ENCODE data around the gene PDE8A. TPM values are rescaled to one million over a fixed set of nuclear protein-coding genes. Genes with fewer than 3 reads are reported as not detected.

PDE8A gene
- total RNA-seq, 5 donors from 2014 or later (not counting 1 experiment from before 2014, with no cell fraction given) = 21.5 to 33.7 (median 25.1) TPM

DNA sequence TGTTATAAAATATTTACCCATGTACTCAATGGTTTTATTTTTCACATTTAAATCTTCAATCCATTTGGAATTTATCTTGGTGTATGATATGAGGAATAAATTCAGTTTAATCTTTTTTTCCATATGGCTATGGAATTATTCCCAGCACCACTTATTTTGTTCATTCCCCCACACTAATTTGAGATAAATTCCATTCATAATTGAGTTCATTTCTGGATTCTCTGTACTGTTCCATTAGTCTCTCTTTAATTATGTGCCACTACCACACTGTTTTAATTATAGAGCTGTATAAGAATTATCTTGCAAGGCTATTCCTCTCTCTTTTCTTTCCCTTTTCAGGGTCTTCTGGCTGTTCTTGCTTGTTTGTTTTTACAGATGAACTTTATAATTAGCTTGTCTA is 34.6 kb downstream of the PDE8A start:
- DNase-seq (no peak), ATAC-seq (replicated peaks in 1 of 4) (no peak)
- H3K9me3 Mint-ChIP-seq = no peaks in the 10 kb centered on the region
- H3K27ac Mint-ChIP-seq = no peak overlapping the region
- ChIA-PET CTCF (interaction anchor here in 1 of 2 donors (0.7 kb wide), 1 partner anchor 26 kb away, joined by 3 read pairs; no protein-coding TSS in a partner anchor), POLR2A (interaction anchor here in 1 of 2 donors (0.7 kb wide), 1 partner anchor 9 kb away, joined by 6 read pairs; no protein-coding TSS in a partner anchor)
- Histone ChIP-seq H3K27ac (ENCODE audit: low read length) (no peak overlapping the region), H3K27me3 (replicated peaks in 1 of 2; ENCODE audit: control insufficient read depth in 2 of 2, extremely low read depth in 1 of 2, insufficient read depth in 2 of 2, low read length in 1 of 2) (no peaks in the 10 kb centered on the region), H3K36me3 (ENCODE audit: control insufficient read depth in 2 of 2, extremely low read depth in 1 of 2, insufficient read depth in 1 of 2, low read length in 1 of 2) (no peaks in the 10 kb centered on the region), H3K4me1 (ENCODE audit: control insufficient read depth in 1 of 2, extremely low read depth in 1 of 2, insufficient read depth in 2 of 2, low read length in 2 of 2) (no peaks in the 10 kb centered on the region), H3K4me3 (ENCODE audit: control insufficient read depth in 1 of 2, extremely low read depth in 1 of 2, low read length in 1 of 2) (no peak overlapping the region), H3K9me3 (no peaks in the 10 kb centered on the region)
- H3K4me3 Mint-ChIP-seq = no peak overlapping the region
- H3K27me3 Mint-ChIP-seq = no peaks in the 10 kb centered on the region
- H3K4me1 Mint-ChIP-seq = peaks cover 37 to 41% (median 38%) of the 10 kb centered on the region in 3 donors
- H3K36me3 Mint-ChIP-seq = no peaks in the 10 kb centered on the region

GRCh38 chr15:85019815-85020590 is 38.3 kb downstream of the PDE8A start:
- Histone ChIP-seq H3K27me3 (replicated peaks in 1 of 2; ENCODE audit: control insufficient read depth in 2 of 2, extremely low read depth in 1 of 2, insufficient read depth in 2 of 2, low read length in 1 of 2) (no peaks in the 10 kb centered on the region), H3K36me3 (ENCODE audit: control insufficient read depth in 2 of 2, extremely low read depth in 1 of 2, insufficient read depth in 1 of 2, low read length in 1 of 2) (no peaks in the 10 kb centered on the region), H3K9me3 (no peaks in the 10 kb centered on the region), H3K4me3 (ENCODE audit: control insufficient read depth in 1 of 2, extremely low read depth in 1 of 2, low read length in 1 of 2) (no peak overlapping the region), H3K27ac (ENCODE audit: low read length) (no peak overlapping the region), H3K4me1 (ENCODE audit: control insufficient read depth in 1 of 2, extremely low read depth in 1 of 2, insufficient read depth in 2 of 2, low read length in 2 of 2) (no peaks in the 10 kb centered on the region)
- H3K27ac Mint-ChIP-seq = no peak overlapping the region
- no peaks in the 10 kb centered on the region for H3K9me3 Mint-ChIP-seq
- H3K4me3 Mint-ChIP-seq = no peak overlapping the region
- DNase-seq = no peak
- H3K27me3 Mint-ChIP-seq = no peaks in the 10 kb centered on the region
- ChIA-PET CTCF (no interaction called here), POLR2A (interaction anchor here in 1 of 2 donors (0.6 kb wide), 1 partner anchor 333 kb away, joined by 4 read pairs; no protein-coding TSS in a partner anchor)
- H3K36me3 Mint-ChIP-seq = no peaks in the 10 kb centered on the region
- no peak for ATAC-seq (replicated peaks in 1 of 4)
- H3K4me1 Mint-ChIP-seq = peaks cover 53 to 58% (median 55%) of the 10 kb centered on the region in 3 donors
- WGBS (ENCODE audit: insufficient coverage) = 89% methylated on average over 11 of the region's 15 CpGs

DNA sequence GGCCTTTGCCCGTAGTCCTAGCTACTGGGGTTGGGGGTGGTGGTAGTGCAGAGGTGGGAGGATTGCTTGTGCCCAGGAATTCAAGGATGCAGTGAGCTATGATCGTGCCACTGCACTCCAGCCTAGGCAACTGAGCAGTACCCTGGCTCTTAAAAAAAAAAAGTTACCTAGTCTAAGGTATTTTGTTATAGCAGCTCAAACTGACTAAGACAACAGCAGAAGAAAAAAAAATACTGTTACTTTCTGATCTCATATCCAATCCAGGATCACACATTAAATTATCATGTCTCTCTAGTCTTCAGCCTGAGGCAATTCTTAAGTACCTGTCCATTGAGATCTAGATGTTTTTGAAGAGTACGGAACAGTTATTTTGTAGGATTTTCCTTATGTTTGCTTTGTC is 39.8 kb downstream of the PDE8A start:
- H3K4me3 Mint-ChIP-seq = no peak overlapping the region
- no peaks in the 10 kb centered on the region for H3K36me3 Mint-ChIP-seq
- no peak overlapping the region for H3K27ac ChIP-seq (ENCODE audit: low read length)
- H3K9me3 Mint-ChIP-seq = no peaks in the 10 kb centered on the region
- 86% methylated on average over 1 of the region's 3 CpGs for WGBS (ENCODE audit: insufficient coverage)
- no peak for ATAC-seq (replicated peaks in 1 of 4)
- no peaks in the 10 kb centered on the region for H3K9me3 ChIP-seq
- no peak overlapping the region for H3K4me3 ChIP-seq (ENCODE audit: control insufficient read depth in 1 of 2, extremely low read depth in 1 of 2, low read length in 1 of 2)
- no peaks in the 10 kb centered on the region for H3K27me3 Mint-ChIP-seq
- no peaks in the 10 kb centered on the region for H3K27me3 ChIP-seq (replicated peaks in 1 of 2; ENCODE audit: control insufficient read depth in 2 of 2, extremely low read depth in 1 of 2, insufficient read depth in 2 of 2, low read length in 1 of 2)
- ChIA-PET CTCF (interaction anchor here in 1 of 2 donors (2.1 kb wide), 1 partner anchor 16 kb away, joined by 5 read pairs; no protein-coding TSS in a partner anchor), POLR2A (interaction anchor here (0.6 to 0.7 kb wide), 2 partner anchors 380 to 392 kb away, joined by 3 to 5 read pairs; no protein-coding TSS in a partner anchor)
- H3K4me1 ChIP-seq (ENCODE audit: control insufficient read depth in 1 of 2, extremely low read depth in 1 of 2, insufficient read depth in 2 of 2, low read length in 2 of 2) = no peaks in the 10 kb centered on the region
- no peak overlapping the region for H3K27ac Mint-ChIP-seq
- H3K4me1 Mint-ChIP-seq = peaks cover 51 to 57% (median 56%) of the 10 kb centered on the region in 3 donors
- H3K36me3 ChIP-seq (ENCODE audit: control insufficient read depth in 2 of 2, extremely low read depth in 1 of 2, insufficient read depth in 1 of 2, low read length in 1 of 2) = no peaks in the 10 kb centered on the region
- DNase-seq = no peak

DNA sequence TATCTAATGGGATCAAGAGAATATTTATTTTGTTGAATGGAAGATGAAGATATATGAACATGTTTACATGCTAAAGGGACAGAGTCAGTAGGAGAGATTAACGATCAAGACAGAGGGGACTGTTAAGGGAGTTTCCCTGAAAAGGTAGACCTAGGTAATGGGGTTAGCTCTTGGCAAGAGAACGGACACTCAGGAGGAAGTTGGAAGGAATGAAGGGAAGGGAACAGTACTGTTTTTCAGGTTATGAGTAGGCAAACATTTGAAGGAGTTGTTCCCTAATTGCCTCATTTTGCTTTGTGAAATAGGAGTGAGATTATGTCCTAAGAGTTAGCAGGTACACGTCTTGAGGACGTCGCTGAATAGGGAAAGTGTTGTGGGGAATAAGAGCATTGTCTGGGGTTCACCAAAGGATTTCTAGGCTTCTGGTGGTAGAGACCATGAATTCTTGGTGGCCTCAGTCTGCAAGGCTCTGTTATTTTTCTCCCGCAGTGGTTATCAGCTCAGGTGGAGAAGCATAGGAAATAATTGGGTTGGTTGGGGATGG is 41.3 kb downstream of the PDE8A start:
- H3K9me3 ChIP-seq = no peaks in the 10 kb centered on the region
- Mint-ChIP-seq H3K27ac (no peak overlapping the region), H3K4me3 (no peak overlapping the region), H3K9me3 (no peaks in the 10 kb centered on the region), H3K4me1 (peaks cover 53 to 66% (median 63%) of the 10 kb centered on the region in 3 donors), H3K36me3 (no peaks in the 10 kb centered on the region), H3K27me3 (no peaks in the 10 kb centered on the region)
- no peak for DNase-seq
- no peaks in the 10 kb centered on the region for H3K36me3 ChIP-seq (ENCODE audit: control insufficient read depth in 2 of 2, extremely low read depth in 1 of 2, insufficient read depth in 1 of 2, low read length in 1 of 2)
- H3K4me3 ChIP-seq (ENCODE audit: control insufficient read depth in 1 of 2, extremely low read depth in 1 of 2, low read length in 1 of 2) = no peak overlapping the region
- ChIA-PET POLR2A (no interaction called here), CTCF (interaction anchor here in 1 of 2 donors (2.1 kb wide), 1 partner anchor 14 kb away, joined by 5 read pairs; no protein-coding TSS in a partner anchor)
- 96% methylated on average over 6 of the region's 6 CpGs for WGBS (ENCODE audit: insufficient coverage)
- no peak for ATAC-seq (replicated peaks in 1 of 4)
- peaks cover 0 to 3% of the 10 kb centered on the region in 2 experiments for H3K4me1 ChIP-seq (ENCODE audit: control insufficient read depth in 1 of 2, extremely low read depth in 1 of 2, insufficient read depth in 2 of 2, low read length in 2 of 2)
- no peak overlapping the region for H3K27ac ChIP-seq (ENCODE audit: low read length)
- no peaks in the 10 kb centered on the region for H3K27me3 ChIP-seq (replicated peaks in 1 of 2; ENCODE audit: control insufficient read depth in 2 of 2, extremely low read depth in 1 of 2, insufficient read depth in 2 of 2, low read length in 1 of 2)

DNA sequence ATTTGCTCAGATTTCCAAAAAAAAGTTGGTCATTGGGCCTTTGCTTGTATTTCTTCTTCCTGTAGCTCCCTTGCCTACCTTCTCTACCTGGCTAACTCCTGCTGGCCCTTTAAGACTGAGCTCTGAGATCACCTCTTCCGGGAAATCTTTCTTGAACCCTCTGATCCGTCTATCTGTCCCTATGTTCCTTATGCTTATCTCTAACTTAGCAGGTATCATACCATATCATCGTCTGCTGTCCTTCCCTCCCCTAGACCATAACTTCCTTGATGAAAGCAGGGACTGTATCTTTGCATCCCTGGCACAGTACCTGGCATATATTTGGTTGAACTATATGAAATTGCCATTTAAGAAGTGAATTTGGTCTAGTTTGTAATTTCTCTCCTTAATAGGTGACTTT is 42.3 kb downstream of the PDE8A start:
- no peak for DNase-seq
- H3K4me1 ChIP-seq (ENCODE audit: control insufficient read depth in 1 of 2, extremely low read depth in 1 of 2, insufficient read depth in 2 of 2, low read length in 2 of 2) = peaks cover 0 to 3% of the 10 kb centered on the region in 2 experiments
- Mint-ChIP-seq H3K36me3 (no peaks in the 10 kb centered on the region), H3K27ac (peak overlapping the region in 1 of 2 donors; percentile 50), H3K4me1 (peaks cover 58 to 68% (median 59%) of the 10 kb centered on the region in 3 donors), H3K4me3 (no peak overlapping the region), H3K27me3 (no peaks in the 10 kb centered on the region), H3K9me3 (no peaks in the 10 kb centered on the region)
- H3K27me3 ChIP-seq (replicated peaks in 1 of 2; ENCODE audit: control insufficient read depth in 2 of 2, extremely low read depth in 1 of 2, insufficient read depth in 2 of 2, low read length in 1 of 2) = no peaks in the 10 kb centered on the region
- H3K4me3 ChIP-seq (ENCODE audit: control insufficient read depth in 1 of 2, extremely low read depth in 1 of 2, low read length in 1 of 2) = no peak overlapping the region
- no peak overlapping the region for H3K27ac ChIP-seq (ENCODE audit: low read length)
- CTCF ChIA-PET = interaction anchor here in 1 of 2 donors (0.6 kb wide), 1 partner anchor 376 kb away, joined by 3 read pairs; no protein-coding TSS in a partner anchor
- WGBS (ENCODE audit: insufficient coverage) = 94% methylated on average over 2 of the region's 3 CpGs
- no peak for ATAC-seq (replicated peaks in 1 of 4)
- no peaks in the 10 kb centered on the region for H3K36me3 ChIP-seq (ENCODE audit: control insufficient read depth in 2 of 2, extremely low read depth in 1 of 2, insufficient read depth in 1 of 2, low read length in 1 of 2)
- H3K9me3 ChIP-seq = no peaks in the 10 kb centered on the region
- POLR2A ChIA-PET = no interaction called here

GRCh38 chr15:85024509-85025336 is 43.1 kb downstream of the PDE8A start:
- Mint-ChIP-seq H3K27me3 (no peaks in the 10 kb centered on the region), H3K4me3 (peak overlapping the region in 1 of 3 donors; percentile 4), H3K27ac (peak overlapping the region; percentile 6 to 50), H3K4me1 (peaks cover 62 to 72% (median 65%) of the 10 kb centered on the region in 3 donors), H3K36me3 (no peaks in the 10 kb centered on the region), H3K9me3 (no peaks in the 10 kb centered on the region)
- CTCF ChIA-PET = no interaction called here
- Histone ChIP-seq H3K9me3 (no peaks in the 10 kb centered on the region), H3K27ac (ENCODE audit: low read length) (no peak overlapping the region), H3K27me3 (replicated peaks in 1 of 2; ENCODE audit: control insufficient read depth in 2 of 2, extremely low read depth in 1 of 2, insufficient read depth in 2 of 2, low read length in 1 of 2) (no peaks in the 10 kb centered on the region), H3K4me3 (ENCODE audit: control insufficient read depth in 1 of 2, extremely low read depth in 1 of 2, low read length in 1 of 2) (no peak overlapping the region), H3K36me3 (ENCODE audit: control insufficient read depth in 2 of 2, extremely low read depth in 1 of 2, insufficient read depth in 1 of 2, low read length in 1 of 2) (no peaks in the 10 kb centered on the region), H3K4me1 (ENCODE audit: control insufficient read depth in 1 of 2, extremely low read depth in 1 of 2, insufficient read depth in 2 of 2, low read length in 2 of 2) (peaks cover 0 to 6% of the 10 kb centered on the region in 2 experiments)
- POLR2A ChIA-PET = no interaction called here
- ATAC-seq (replicated peaks in 1 of 4) = peak in 3 of 4 experiments; percentile 13 to 73 (median 40)
- WGBS (ENCODE audit: insufficient coverage) = 50% methylated on average over 1 of the region's 4 CpGs
- no peak for DNase-seq

Data from T-cell (primary cell).